ENCODE measurements around the gene TF.

- no peak for TF ChIP-seq EZH2phosphoT487 (IDR thresholded peaks at IDR 0.05; ENCODE audit: insufficient read depth, low read depth)
- no peak for TF ChIP-seq EZH2 (IDR thresholded peaks at IDR 0.05; ENCODE audit: insufficient read depth, poor library complexity, severe bottlenecking)
These were observed 96.0 kb downstream of the TF start for GRCh38 chr3:133842158-133842557.

Data from GM23248 (cell line).